ENCODE results near the gene TMEM38A.

DNA sequence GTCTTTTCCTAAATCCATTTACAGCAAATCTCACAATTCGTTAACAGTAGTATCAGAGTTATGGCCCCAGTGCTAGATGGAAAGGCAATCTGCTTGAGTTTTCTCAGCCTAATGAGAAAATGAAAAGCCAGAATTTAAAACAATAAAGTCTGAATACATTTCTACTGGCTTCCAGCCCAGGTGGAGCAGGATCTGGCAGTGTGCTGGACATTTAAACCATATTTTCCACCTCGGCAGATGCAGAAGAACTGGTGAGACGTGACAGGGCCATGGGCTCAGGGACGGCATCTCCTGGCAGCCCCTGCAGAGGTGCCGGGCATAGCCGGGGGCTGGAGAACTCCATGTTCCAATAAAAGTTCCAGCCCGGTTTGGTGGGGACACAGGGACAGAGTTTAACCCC is 8.1 kb upstream of the TMEM38A start:
- TF ChIP-seq POLR2A (IDR thresholded peaks at IDR 0.05) = no peak
- TF ChIP-seq, protein P1, sequence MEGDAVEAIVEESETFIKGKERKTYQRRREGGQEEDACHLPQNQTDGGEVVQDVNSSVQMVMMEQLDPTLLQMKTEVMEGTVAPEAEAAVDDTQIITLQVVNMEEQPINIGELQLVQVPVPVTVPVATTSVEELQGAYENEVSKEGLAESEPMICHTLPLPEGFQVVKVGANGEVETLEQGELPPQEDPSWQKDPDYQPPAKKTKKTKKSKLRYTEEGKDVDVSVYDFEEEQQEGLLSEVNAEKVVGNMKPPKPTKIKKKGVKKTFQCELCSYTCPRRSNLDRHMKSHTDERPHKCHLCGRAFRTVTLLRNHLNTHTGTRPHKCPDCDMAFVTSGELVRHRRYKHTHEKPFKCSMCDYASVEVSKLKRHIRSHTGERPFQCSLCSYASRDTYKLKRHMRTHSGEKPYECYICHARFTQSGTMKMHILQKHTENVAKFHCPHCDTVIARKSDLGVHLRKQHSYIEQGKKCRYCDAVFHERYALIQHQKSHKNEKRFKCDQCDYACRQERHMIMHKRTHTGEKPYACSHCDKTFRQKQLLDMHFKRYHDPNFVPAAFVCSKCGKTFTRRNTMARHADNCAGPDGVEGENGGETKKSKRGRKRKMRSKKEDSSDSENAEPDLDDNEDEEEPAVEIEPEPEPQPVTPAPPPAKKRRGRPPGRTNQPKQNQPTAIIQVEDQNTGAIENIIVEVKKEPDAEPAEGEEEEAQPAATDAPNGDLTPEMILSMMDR (IDR thresholded peaks at IDR 0.05) = no peak
- no peak for TF ChIP-seq EP300 (IDR thresholded peaks at IDR 0.05)

Data from ovary (tissue), 3 donors.